HG03060 (cell line): ENCODE results near the gene CACHD1.
"Not testable (repeated sequence)": the region's sequence is repeated elsewhere in the genome, so short reads cannot be mapped to it uniquely, and the experiment has no call there.

Experiments used
- ATAC-seq: cut with Tn5 transposase; IDR thresholded peaks from one replicate; pipeline ENCODE4 v1.9.1; 2021; ENCODE audit warnings: low read depth, moderate number of reproducible peaks; ENCODE audit not compliant: unreplicated experiment

Gene CACHD1

DNA sequence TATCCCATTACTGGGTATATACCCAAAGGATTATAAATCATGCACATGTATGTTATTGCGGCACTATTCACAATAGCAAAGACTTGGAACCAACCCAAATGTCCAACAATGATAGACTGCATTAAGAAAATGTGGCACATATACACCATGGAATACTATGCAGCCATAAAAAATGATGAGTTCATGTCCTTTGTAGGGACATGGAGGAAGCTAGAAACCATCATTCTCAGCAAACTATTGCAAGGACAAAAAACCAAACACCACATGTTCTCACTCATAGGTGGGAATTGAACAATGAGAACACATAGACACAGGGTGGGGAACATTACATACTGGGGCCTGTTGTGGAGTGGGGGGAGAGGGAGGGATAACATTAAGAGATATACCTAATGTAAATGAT is 270.8 kb downstream of the CACHD1 start:
- ATAC-seq, result not testable (repeated sequence)
